Small intestine (tissue), 7 donors: ENCODE results near the gene RHEX. TPM values are rescaled to one million over a fixed set of nuclear protein-coding genes. Genes with fewer than 3 reads are reported as not detected.

ENCODE experiments used
- DNase-seq, 2 donors: peaks; one replicate each; pipeline versions ENCODE4 v3.0.0 to v3.0.0-alpha.2; 2013
- FAIRE-seq: peaks from 2 replicates; lab custom pipeline; 2012; peaks lifted over from hg19 to GRCh38; lab: Jason Lieb, UNC
- H3K27ac ChIP-seq, 3 donors: one replicate each; pipeline ENCODE4 v1.5.1; 2013; ENCODE audit warnings: low read length in 2 of 3, mild to moderate bottlenecking in 2 of 3, control low read depth in 1 of 3, inconsistent platforms in 1 of 3, low read depth in 1 of 3, moderate library complexity in 1 of 3
- H3K27me3 ChIP-seq, 3 donors: one replicate each; pipeline ENCODE4 v1.6.1; 2013; ENCODE audit warnings: low read length in 3 of 3, inconsistent platforms in 1 of 3; ENCODE audit not compliant: control insufficient read depth in 3 of 3, insufficient read depth in 3 of 3
- H3K36me3 ChIP-seq, 3 donors: one replicate each; pipeline ENCODE4 v1.6.1; 2013; ENCODE audit warnings: low read length in 3 of 3, inconsistent platforms in 1 of 3, low read depth in 1 of 3, mild to moderate bottlenecking in 1 of 3, moderate library complexity in 1 of 3; ENCODE audit not compliant: control insufficient read depth in 3 of 3, insufficient read depth in 2 of 3
- H3K4me1 ChIP-seq, 3 donors: one replicate each; pipeline ENCODE4 v1.6.1; 2013; ENCODE audit warnings: low read length in 2 of 3, inconsistent platforms in 1 of 3, low read depth in 1 of 3, mild to moderate bottlenecking in 1 of 3, moderate library complexity in 1 of 3; ENCODE audit not compliant: control insufficient read depth in 3 of 3, insufficient read depth in 2 of 3
- H3K4me3 ChIP-seq, 3 donors: one replicate each; pipeline ENCODE4 v1.5.1; 2013; ENCODE audit warnings: low read length in 3 of 3, control low read depth in 1 of 3, inconsistent platforms in 1 of 3, low read depth in 1 of 3, mild to moderate bottlenecking in 1 of 3, moderate library complexity in 1 of 3
- H3K9me3 ChIP-seq, 2 donors: one replicate each; pipeline ENCODE4 v1.6.1; 2013; ENCODE audit warnings: low read depth in 1 of 2, low read length in 1 of 2; ENCODE audit not compliant: control insufficient read depth in 2 of 2, insufficient read depth in 1 of 2
- WGBS, 3 donors: extraction: QIAGEN DNeasy Blood & Tissue Kit; methylation state at CpG; one replicate each; pipeline ENCODE4 v1.1.7; 2013; 5-methylcytosine and 5-hydroxymethylcytosine counted together
- polyA plus RNA-seq, 4 donors: library from polyadenylated mRNA; stranded (reverse) in 3 of 4; unstranded in 1 of 4; fragments of 200-250 nt in 3 of 4; fragments of 120-200 nt in 1 of 4; gene quantifications; one replicate each; pipeline versions ENCODE4 v1.2.1 to v1.2.3, GENCODE V29; 2013
- donor health status: healthy with polysubstance abuse.
- donor health status: control.
- donor health status: control.
- donor health status: Bipolar disorder and iron deficiency.
- donor health status: healthy.

Gene RHEX
- polyA plus RNA-seq, 4 donors, result 0.25 to 4.6 (median 3.8) TPM; not detected in 1

- H3K36me3 ChIP-seq, result no peaks in the 10 kb centered on the region
- WGBS, 3 donors, result 83 to 89% (median 85%) methylated on average over 7 of the region's 7 CpGs
- peaks cover 0 to 33% (median 5%) of the 10 kb centered on the region in 3 donors for H3K4me1 ChIP-seq
- H3K4me3 ChIP-seq, result peak overlapping the region in 1 of 3 donors; percentile 78
- FAIRE-seq, result no peak
- no peak for DNase-seq
- H3K27me3 ChIP-seq, result no peaks in the 10 kb centered on the region
- H3K9me3 ChIP-seq, result no peaks in the 10 kb centered on the region
- peak overlapping the region in 1 of 3 donors; percentile 79 for H3K27ac ChIP-seq
Measured at GRCh38 chr1:206022766-206023165, 30.2 kb upstream of the RHEX start.

- Histone ChIP-seq H3K27ac (peak within 1 kb of the TSS in 1 of 3 donors; percentile 81), H3K27me3 (no peaks in the 10 kb centered on the region), H3K9me3 (no peaks in the 10 kb centered on the region), H3K36me3 (no peaks in the 10 kb centered on the region), H3K4me3 (peak within 1 kb of the TSS in 2 of 3 donors; percentile 1 to 78), H3K4me1 (peaks cover 0 to 33% (median 5%) of the 10 kb centered on the region in 3 donors)
- FAIRE-seq (no peak), DNase-seq (peak; percentile 64 to 91)
- 30 to 68% (median 50%) methylated on average over 11 of the region's 11 CpGs for WGBS, 3 donors
Measured at GRCh38 chr1:206023695-206024094, 29.3 kb upstream of the RHEX start, which contains the start of gene CTSE. Gene CTSE, minus strand, starts transcription at chr1:206023895. Its CDS starts 104 bp downstream, at chr1:206023791.

GRCh38 chr1:206025283-206025820 lies 27.6 kb upstream of the RHEX start:
- Histone ChIP-seq H3K4me3 (no peak overlapping the region), H3K27me3 (no peaks in the 10 kb centered on the region), H3K4me1 (peaks cover 0 to 31% (median 5%) of the 10 kb centered on the region in 3 donors), H3K27ac (no peak overlapping the region), H3K9me3 (no peaks in the 10 kb centered on the region), H3K36me3 (no peaks in the 10 kb centered on the region)
- WGBS, 3 donors, result 61 to 73% (median 73%) methylated on average over 3 of the region's 3 CpGs
- FAIRE-seq, result no peak
- no peak for DNase-seq

- Histone ChIP-seq H3K36me3 (no peaks in the 10 kb centered on the region), H3K27ac (no peak overlapping the region), H3K4me3 (no peak overlapping the region), H3K27me3 (no peaks in the 10 kb centered on the region), H3K9me3 (peaks cover 0 to 2% of the 10 kb centered on the region in 2 donors), H3K4me1 (peaks cover 0 to 10% (median 0%) of the 10 kb centered on the region in 3 donors)
- DNase-seq (no peak), FAIRE-seq (no peak)
- 64 to 80% (median 78%) methylated on average over 4 of the region's 4 CpGs for WGBS, 3 donors
Measured at GRCh38 chr1:206029484-206029883, 23.5 kb upstream of the RHEX start.

GRCh38 chr1:206030191-206030590 lies 22.8 kb upstream of the RHEX start:
- Histone ChIP-seq H3K36me3 (no peaks in the 10 kb centered on the region), H3K27ac (no peak overlapping the region), H3K9me3 (peaks cover 0 to 2% of the 10 kb centered on the region in 2 donors), H3K4me3 (no peak overlapping the region), H3K4me1 (peaks cover 0 to 10% (median 0%) of the 10 kb centered on the region in 3 donors), H3K27me3 (no peaks in the 10 kb centered on the region)
- no peak for DNase-seq
- FAIRE-seq, result no peak
- WGBS, 3 donors, result 66 to 80% (median 76%) methylated on average over 4 of the region's 4 CpGs

- Histone ChIP-seq H3K9me3 (peaks cover 0 to 2% of the 10 kb centered on the region in 2 donors), H3K27me3 (no peaks in the 10 kb centered on the region), H3K36me3 (no peaks in the 10 kb centered on the region), H3K4me1 (peaks cover 0 to 10% (median 0%) of the 10 kb centered on the region in 3 donors), H3K4me3 (no peak overlapping the region), H3K27ac (no peak overlapping the region)
- DNase-seq (peak; percentile 86), FAIRE-seq (no peak)
- 0 to 9% (median 2%) methylated on average over 4 of the region's 4 CpGs for WGBS, 3 donors
Measured at GRCh38 chr1:206030714-206031113, 22.3 kb upstream of the RHEX start.

- H3K36me3 ChIP-seq, result no peaks in the 10 kb centered on the region
- 84 to 93% (median 85%) methylated on average over 5 of the region's 5 CpGs for WGBS, 3 donors
- no peaks in the 10 kb centered on the region for H3K27me3 ChIP-seq
- FAIRE-seq (no peak), DNase-seq (no peak)
- H3K4me3 ChIP-seq, result no peak overlapping the region
- peaks cover 0 to 2% of the 10 kb centered on the region in 2 donors for H3K9me3 ChIP-seq
- H3K27ac ChIP-seq, result no peak overlapping the region
- H3K4me1 ChIP-seq, result peaks cover 0 to 10% (median 0%) of the 10 kb centered on the region in 3 donors
Measured at GRCh38 chr1:206032380-206033140, 20.4 kb upstream of the RHEX start.

GRCh38 chr1:206035027-206035426 lies 17.9 kb upstream of the RHEX start:
- H3K4me1 ChIP-seq, result peaks cover 0 to 10% (median 0%) of the 10 kb centered on the region in 3 donors
- DNase-seq (peak; percentile 35 to 44), FAIRE-seq (no peak)
- H3K27ac ChIP-seq, result no peak overlapping the region
- peaks cover 0 to 2% of the 10 kb centered on the region in 2 donors for H3K9me3 ChIP-seq
- 4 to 34% (median 26%) methylated on average over 5 of the region's 5 CpGs for WGBS, 3 donors
- no peaks in the 10 kb centered on the region for H3K36me3 ChIP-seq
- H3K27me3 ChIP-seq, result no peaks in the 10 kb centered on the region
- H3K4me3 ChIP-seq, result no peak overlapping the region
